ENCODE results near the gene DIMT1. TPM values are rescaled to one million over a fixed set of nuclear protein-coding genes. Genes with fewer than 3 reads are reported as not detected.

The DIMT1 gene
- total and polyA plus RNA-seq, 12 donors = 10.4 to 29.1 (median 22.4) TPM

- Histone ChIP-seq H3K4me1 (replicated peaks in 1 of 2) (peaks cover 0 to 17% of the 10 kb centered on the region in 2 donors), H3K9me3 (replicated peaks in 1 of 3) (no peaks in the 10 kb centered on the region), H3K4me3 (no peak overlapping the region), H3K27me3 (no peaks in the 10 kb centered on the region), H3K36me3 (replicated peaks in 1 of 2) (no peaks in the 10 kb centered on the region), H3K27ac (peak overlapping the region in 1 of 5 donors; percentile 2)
- 30 to 66% (median 54%) methylated on average over 5 of the region's 5 CpGs for WGBS, 4 donors
- intact Hi-C loops (cut with DNase I) = no loop called here
- no peak for TF ChIP-seq POLR2A (IDR thresholded peaks at IDR 0.05)
- no peak for TF ChIP-seq CTCF (IDR thresholded peaks at IDR 0.05)
- peak in 1 of 7 donors; percentile 9 for DNase-seq
Observed at GRCh38 chr5:62432621-62433064, 28.9 kb upstream of the DIMT1 start.

DNA sequence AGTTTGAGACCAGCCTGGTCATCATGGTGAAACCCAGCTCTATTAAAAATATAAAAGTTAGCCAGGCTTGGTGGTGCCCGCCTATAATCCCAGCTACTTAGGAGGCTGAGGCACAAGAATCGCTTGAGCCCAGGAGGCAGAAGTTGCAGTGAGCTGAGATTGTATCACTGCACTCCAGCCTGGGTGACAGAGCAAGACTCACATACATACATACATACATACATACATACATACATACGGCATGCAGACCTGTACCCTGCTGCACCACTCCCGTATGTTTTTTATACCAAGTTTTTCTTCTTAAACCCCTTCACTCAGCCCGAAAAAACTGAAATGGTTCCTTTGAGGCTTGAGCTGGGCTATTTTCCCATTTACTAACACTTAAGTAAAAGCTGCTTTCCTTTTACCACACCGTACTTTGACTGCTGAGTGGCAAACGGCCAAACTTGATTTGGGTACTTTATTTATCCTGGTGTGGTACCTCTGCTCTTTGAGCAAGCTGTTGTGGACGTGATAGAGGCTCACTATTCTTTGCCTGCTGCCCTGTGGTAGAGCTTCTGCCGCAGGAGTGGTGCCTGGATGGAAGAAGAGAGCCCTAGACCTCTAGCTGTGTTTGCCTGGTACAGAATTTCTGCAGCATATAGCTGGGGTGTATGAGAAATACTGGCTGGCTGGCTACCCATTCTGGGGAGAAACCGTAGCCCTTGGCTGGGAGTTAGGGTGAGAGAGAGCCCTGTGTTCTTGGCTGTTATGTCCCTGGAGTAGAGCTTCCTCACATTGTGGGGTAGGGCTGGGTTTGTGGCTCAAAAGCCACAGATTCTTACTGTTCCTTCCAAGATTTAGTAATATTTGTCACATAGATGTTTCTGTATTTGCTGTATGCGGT, 28.3 kb upstream of the DIMT1 start:
- WGBS, 4 donors = 72 to 86% (median 77%) methylated on average over 11 of the region's 11 CpGs
- no peak for TF ChIP-seq CTCF (IDR thresholded peaks at IDR 0.05)
- no peak for TF ChIP-seq POLR2A (IDR thresholded peaks at IDR 0.05)
- Histone ChIP-seq H3K4me3 (no peak overlapping the region), H3K4me1 (replicated peaks in 1 of 2) (peaks cover 0 to 17% of the 10 kb centered on the region in 2 donors), H3K27me3 (no peaks in the 10 kb centered on the region), H3K9me3 (replicated peaks in 1 of 3) (no peaks in the 10 kb centered on the region), H3K27ac (peak overlapping the region in 2 of 5 donors; percentile 2 to 50), H3K36me3 (replicated peaks in 1 of 2) (no peaks in the 10 kb centered on the region)
- DNase-seq = no peak
- intact Hi-C loops (cut with DNase I) = no loop called here

GRCh38 chr5:62424763-62425162, 21.1 kb upstream of the DIMT1 start:
- WGBS, 4 donors = 96 to 100% (median 97%) methylated on average over 1 of the region's 1 CpG
- intact Hi-C loops (cut with DNase I) = no loop called here
- H3K27me3 ChIP-seq = no peaks in the 10 kb centered on the region
- no peaks in the 10 kb centered on the region for H3K4me1 ChIP-seq (replicated peaks in 1 of 2)
- no peaks in the 10 kb centered on the region for H3K36me3 ChIP-seq (replicated peaks in 1 of 2)
- H3K9me3 ChIP-seq (replicated peaks in 1 of 3) = no peaks in the 10 kb centered on the region
- H3K4me3 ChIP-seq = no peak overlapping the region
- no peak overlapping the region for H3K27ac ChIP-seq
- no peak for DNase-seq
- TF ChIP-seq POLR2A (IDR thresholded peaks at IDR 0.05) (no peak), CTCF (IDR thresholded peaks at IDR 0.05) (no peak)

- Histone ChIP-seq H3K36me3 (replicated peaks in 1 of 2) (no peaks in the 10 kb centered on the region), H3K9me3 (replicated peaks in 1 of 3) (no peaks in the 10 kb centered on the region), H3K27me3 (no peaks in the 10 kb centered on the region), H3K4me1 (replicated peaks in 1 of 2) (no peaks in the 10 kb centered on the region), H3K4me3 (no peak overlapping the region), H3K27ac (no peak overlapping the region)
- DNase-seq = no peak
- TF ChIP-seq POLR2A (IDR thresholded peaks at IDR 0.05) (no peak), CTCF (IDR thresholded peaks at IDR 0.05) (no peak)
- intact Hi-C loops (cut with DNase I) = no loop called here
- 38 to 71% (median 66%) methylated on average over 1 of the region's 1 CpG for WGBS, 4 donors
Observed at GRCh38 chr5:62421414-62421813, 17.7 kb upstream of the DIMT1 start.

Data from adrenal gland (tissue), 12 donors.